ENCODE data around the gene LPIN3. TPM values are rescaled to one million over a fixed set of nuclear protein-coding genes. Genes with fewer than 3 reads are reported as not detected.

Gene LPIN3
- total RNA-seq, 1 experiment from 2014 or later: 3.8 TPM

DNA sequence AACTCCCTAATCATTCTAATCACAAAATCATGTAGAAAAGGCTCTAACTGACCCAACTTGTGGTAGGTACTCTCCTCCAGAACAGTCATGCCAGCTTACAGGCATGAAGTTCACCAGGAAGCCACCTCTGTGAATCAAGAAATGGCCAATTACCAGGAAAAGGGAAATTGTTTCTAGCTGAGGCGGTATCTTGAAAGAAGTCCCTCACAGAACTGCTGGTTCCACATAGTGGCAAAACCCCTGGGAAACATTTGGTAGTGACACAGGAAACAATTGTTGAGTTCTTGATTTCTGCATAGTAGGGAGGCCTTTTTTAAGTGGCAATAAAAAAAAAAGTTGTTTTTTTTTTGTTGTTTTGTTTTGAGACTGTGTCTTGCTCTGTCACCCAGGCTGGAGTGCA, 19.6 kb upstream of the LPIN3 start:
- peaks cover 8 to 9% of the 10 kb centered on the region in 2 experiments for H3K4me1 Mint-ChIP-seq
- H3K9ac ChIP-seq (ENCODE audit: extremely low read depth, insufficient read length, low read length): no peak overlapping the region

More for the DNA sequence above, 19.6 kb upstream of the LPIN3 start:
- Histone ChIP-seq H3T11ph (ENCODE audit: low read length) (no peak overlapping the region), H3K79me1 (ENCODE audit: insufficient read depth, low read depth, low read length, poor library complexity, severe bottlenecking) (no peaks in the 10 kb centered on the region), H3K14ac (ENCODE audit: insufficient read depth, low read length) (no peak overlapping the region), H4K5ac (ENCODE audit: insufficient read length, low read depth, low read length) (no peak overlapping the region), H3K23ac (ENCODE audit: insufficient read length, low read depth, low read length) (no peak overlapping the region), H3K79me2 (ENCODE audit: insufficient read depth, low read length) (no peaks in the 10 kb centered on the region), H2AK5ac (ENCODE audit: insufficient read length, low read length) (no peak overlapping the region), H2AFZ (ENCODE audit: low read length) (no peak overlapping the region), H3K9me3 (ENCODE audit: control insufficient read depth, low read depth, low read length) (no peaks in the 10 kb centered on the region), H3K56ac (ENCODE audit: insufficient read length, low read depth, low read length) (no peak overlapping the region), H4K20me1 (ENCODE audit: control insufficient read depth, insufficient read depth, insufficient read length) (no peaks in the 10 kb centered on the region), H2BK5ac (ENCODE audit: insufficient read length, low read length) (no peak overlapping the region), H4K91ac (ENCODE audit: insufficient read length, low read depth, low read length) (no peak overlapping the region), H3K4ac (ENCODE audit: low read depth, low read length) (no peak overlapping the region), H2BK12ac (ENCODE audit: insufficient read length, low read depth, low read length) (no peak overlapping the region), H3K27me3 (ENCODE audit: insufficient read depth, low read length) (no peaks in the 10 kb centered on the region), H2BK15ac (ENCODE audit: low read depth, low read length) (no peak overlapping the region), H3K4me1 (ENCODE audit: insufficient read depth, low read length) (peaks cover 2% of the 10 kb centered on the region; the same call in 1 of the 2 replicates), H2BK120ac (ENCODE audit: low read depth, low read length, poor library complexity, severe bottlenecking) (no peak overlapping the region), H3K23me2 (ENCODE audit: insufficient read length, low read depth, low read length, poor library complexity, severe bottlenecking) (peaks cover 10% of the 10 kb centered on the region), H3K18ac (ENCODE audit: insufficient read length, low read depth, low read length) (no peak overlapping the region), H2BK20ac (ENCODE audit: low read depth, low read length, poor library complexity, severe bottlenecking) (no peak overlapping the region), H3K27ac (ENCODE audit: insufficient read length, low read depth, low read length) (no peak overlapping the region), H4K8ac (replicated peaks; ENCODE audit: insufficient read length, low read depth, low read length) (no peak overlapping the region), H3K4me2 (ENCODE audit: insufficient read depth, insufficient read length, low read length) (no peak overlapping the region)
- Mint-ChIP-seq H3K4me3 (no peak overlapping the region), H3K9me3 (0 out of 5 replicates have a peak, but pooled peaks cover 0 to 4% of the 10 kb centered on the region in 2 experiments), H3K27ac (no peak overlapping the region), H3K36me3 (ENCODE audit: insufficient read depth in 1 of 3, low read depth in 3 of 3) (no peaks in the 10 kb centered on the region), H3K27me3 (ENCODE audit: low read depth) (peaks cover 24% of the 10 kb centered on the region)
- DNase-seq: no peak
- WGBS (ENCODE audit: extremely low coverage, insufficient read length, low lambda C conversion rate): no CpG with 5 or more reads among the region's 1 CpG
- TF ChIP-seq, protein P1, sequence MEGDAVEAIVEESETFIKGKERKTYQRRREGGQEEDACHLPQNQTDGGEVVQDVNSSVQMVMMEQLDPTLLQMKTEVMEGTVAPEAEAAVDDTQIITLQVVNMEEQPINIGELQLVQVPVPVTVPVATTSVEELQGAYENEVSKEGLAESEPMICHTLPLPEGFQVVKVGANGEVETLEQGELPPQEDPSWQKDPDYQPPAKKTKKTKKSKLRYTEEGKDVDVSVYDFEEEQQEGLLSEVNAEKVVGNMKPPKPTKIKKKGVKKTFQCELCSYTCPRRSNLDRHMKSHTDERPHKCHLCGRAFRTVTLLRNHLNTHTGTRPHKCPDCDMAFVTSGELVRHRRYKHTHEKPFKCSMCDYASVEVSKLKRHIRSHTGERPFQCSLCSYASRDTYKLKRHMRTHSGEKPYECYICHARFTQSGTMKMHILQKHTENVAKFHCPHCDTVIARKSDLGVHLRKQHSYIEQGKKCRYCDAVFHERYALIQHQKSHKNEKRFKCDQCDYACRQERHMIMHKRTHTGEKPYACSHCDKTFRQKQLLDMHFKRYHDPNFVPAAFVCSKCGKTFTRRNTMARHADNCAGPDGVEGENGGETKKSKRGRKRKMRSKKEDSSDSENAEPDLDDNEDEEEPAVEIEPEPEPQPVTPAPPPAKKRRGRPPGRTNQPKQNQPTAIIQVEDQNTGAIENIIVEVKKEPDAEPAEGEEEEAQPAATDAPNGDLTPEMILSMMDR (conservative IDR thresholded peaks at IDR 0.05): no peak

All from H9 (cell line).